ENCODE results near the gene ITGB6.

ITGB6 gene

GRCh38 chr2:160061944-160062291, 138.2 kb downstream of the ITGB6 start:
- ATAC-seq (ENCODE audit: low read depth) (no peak), DNase-seq (ENCODE audit: low spot score in 2 of 2) (no peak)
- Mint-ChIP-seq H3K27ac (no peak overlapping the region), H3K4me1 (peaks cover 2% of the 10 kb centered on the region), H3K27me3 (peaks cover 20% of the 10 kb centered on the region), H3K36me3 (peaks cover 1% of the 10 kb centered on the region), H3K4me3 (no peak overlapping the region), H3K9me3 (peaks cover 4% of the 10 kb centered on the region)

GRCh38 chr2:160061533-160061932, 138.5 kb downstream of the ITGB6 start:
- Mint-ChIP-seq H3K9me3 (peaks cover 2% of the 10 kb centered on the region), H3K36me3 (peaks cover 1% of the 10 kb centered on the region), H3K27me3 (peaks cover 22% of the 10 kb centered on the region), H3K4me3 (no peak overlapping the region), H3K4me1 (peaks cover 2% of the 10 kb centered on the region), H3K27ac (no peak overlapping the region)
- DNase-seq (ENCODE audit: low spot score in 2 of 2): no peak
- no peak for ATAC-seq (ENCODE audit: low read depth)

- Mint-ChIP-seq H3K27ac (no peak overlapping the region), H3K36me3 (no peaks in the 10 kb centered on the region), H3K4me1 (peaks cover 2% of the 10 kb centered on the region), H3K9me3 (no peaks in the 10 kb centered on the region), H3K27me3 (peaks cover 21% of the 10 kb centered on the region), H3K4me3 (no peak overlapping the region)
- no peak for DNase-seq (ENCODE audit: low spot score in 2 of 2)
- ATAC-seq (ENCODE audit: low read depth): no peak
Observed at GRCh38 chr2:160060297-160060696, 139.8 kb downstream of the ITGB6 start.

- DNase-seq (ENCODE audit: low spot score in 2 of 2): no peak
- no peak overlapping the region for H3K27ac Mint-ChIP-seq
- H3K9me3 Mint-ChIP-seq: no peaks in the 10 kb centered on the region
- no peak overlapping the region for H3K4me3 Mint-ChIP-seq
- no peak for ATAC-seq (ENCODE audit: low read depth)
- peaks cover 15% of the 10 kb centered on the region for H3K27me3 Mint-ChIP-seq
- H3K36me3 Mint-ChIP-seq: no peaks in the 10 kb centered on the region
- H3K4me1 Mint-ChIP-seq: no peaks in the 10 kb centered on the region
Observed at GRCh38 chr2:160057356-160057755, 142.7 kb downstream of the ITGB6 start.

GRCh38 chr2:160055726-160056108, 144.4 kb downstream of the ITGB6 start:
- H3K4me1 Mint-ChIP-seq: no peaks in the 10 kb centered on the region
- peaks cover 17% of the 10 kb centered on the region for H3K27me3 Mint-ChIP-seq
- no peaks in the 10 kb centered on the region for H3K36me3 Mint-ChIP-seq
- no peaks in the 10 kb centered on the region for H3K9me3 Mint-ChIP-seq
- H3K4me3 Mint-ChIP-seq: no peak overlapping the region
- H3K27ac Mint-ChIP-seq: no peak overlapping the region
- ATAC-seq (ENCODE audit: low read depth) (no peak), DNase-seq (ENCODE audit: low spot score in 2 of 2) (no peak)

GRCh38 chr2:160054984-160055725, 144.9 kb downstream of the ITGB6 start:
- H3K27ac Mint-ChIP-seq: no peak overlapping the region
- no peaks in the 10 kb centered on the region for H3K36me3 Mint-ChIP-seq
- no peak for ATAC-seq (ENCODE audit: low read depth)
- H3K27me3 Mint-ChIP-seq: peaks cover 17% of the 10 kb centered on the region
- H3K4me3 Mint-ChIP-seq: no peak overlapping the region
- no peaks in the 10 kb centered on the region for H3K4me1 Mint-ChIP-seq
- DNase-seq (ENCODE audit: low spot score in 2 of 2): no peak
- H3K9me3 Mint-ChIP-seq: no peaks in the 10 kb centered on the region

- H3K4me1 Mint-ChIP-seq: no peaks in the 10 kb centered on the region
- no peak overlapping the region for H3K27ac Mint-ChIP-seq
- DNase-seq (ENCODE audit: low spot score in 2 of 2) (no peak), ATAC-seq (ENCODE audit: low read depth) (no peak)
- H3K9me3 Mint-ChIP-seq: no peaks in the 10 kb centered on the region
- H3K4me3 Mint-ChIP-seq: no peak overlapping the region
- peaks cover 12% of the 10 kb centered on the region for H3K27me3 Mint-ChIP-seq
- no peaks in the 10 kb centered on the region for H3K36me3 Mint-ChIP-seq
Observed at GRCh38 chr2:160053946-160054345, 146.1 kb downstream of the ITGB6 start.

- Mint-ChIP-seq H3K36me3 (no peaks in the 10 kb centered on the region), H3K27ac (no peak overlapping the region), H3K4me3 (no peak overlapping the region), H3K27me3 (peaks cover 7% of the 10 kb centered on the region), H3K9me3 (no peaks in the 10 kb centered on the region), H3K4me1 (no peaks in the 10 kb centered on the region)
- DNase-seq (ENCODE audit: low spot score in 2 of 2) (no peak), ATAC-seq (ENCODE audit: low read depth) (no peak)
Observed at GRCh38 chr2:160052531-160052930, 147.5 kb downstream of the ITGB6 start.

GRCh38 chr2:160051371-160051800, 148.7 kb downstream of the ITGB6 start:
- Mint-ChIP-seq H3K36me3 (no peaks in the 10 kb centered on the region), H3K4me3 (no peak overlapping the region), H3K27ac (no peak overlapping the region), H3K9me3 (no peaks in the 10 kb centered on the region), H3K4me1 (no peaks in the 10 kb centered on the region), H3K27me3 (peaks cover 6% of the 10 kb centered on the region)
- ATAC-seq (ENCODE audit: low read depth) (no peak), DNase-seq (ENCODE audit: low spot score in 2 of 2) (no peak)

GRCh38 chr2:160050147-160050546, 149.9 kb downstream of the ITGB6 start:
- H3K36me3 Mint-ChIP-seq: no peaks in the 10 kb centered on the region
- no peak overlapping the region for H3K27ac Mint-ChIP-seq
- no peak overlapping the region for H3K4me3 Mint-ChIP-seq
- H3K27me3 Mint-ChIP-seq: peaks cover 4% of the 10 kb centered on the region
- H3K9me3 Mint-ChIP-seq: no peaks in the 10 kb centered on the region
- DNase-seq (ENCODE audit: low spot score in 2 of 2) (no peak), ATAC-seq (ENCODE audit: low read depth) (no peak)
- H3K4me1 Mint-ChIP-seq: no peaks in the 10 kb centered on the region

Measured in memory B cell (primary cell).